ENCODE measurements around the gene AP1S2. TPM values are rescaled to one million over a fixed set of nuclear protein-coding genes. Genes with fewer than 3 reads are reported as not detected.

The AP1S2 gene
- total RNA-seq, 1 experiment from 2014 or later = 19.9 TPM

DNA sequence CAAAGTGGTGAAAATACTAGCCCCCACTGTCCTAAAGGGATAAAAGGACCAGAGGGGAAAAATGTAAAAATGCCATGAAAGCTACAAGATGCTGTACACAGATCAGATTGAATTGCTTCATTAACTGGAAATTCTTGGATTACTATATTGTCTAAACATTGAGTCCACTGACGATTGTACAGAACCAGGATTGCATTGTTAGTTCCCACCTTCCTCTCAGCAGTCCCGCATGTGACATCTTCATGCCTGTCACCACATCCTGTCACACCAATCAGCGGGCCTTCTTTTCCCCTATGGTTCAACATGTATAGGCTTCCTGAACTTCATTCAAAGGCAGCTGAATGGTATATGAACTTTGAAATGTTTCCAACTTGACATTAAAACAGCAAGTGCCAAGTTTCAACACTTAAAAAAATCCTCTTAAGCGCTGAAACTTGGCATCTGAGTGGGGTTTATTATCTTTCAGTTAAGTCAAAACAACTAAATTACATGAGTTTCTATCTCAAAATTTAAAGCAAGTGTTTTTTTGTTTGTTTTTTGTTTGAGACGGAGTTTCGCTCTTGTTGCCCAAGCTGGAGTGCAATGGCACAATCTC is 39.7 kb downstream of the AP1S2 start:
- ChIA-PET POLR2A (no interaction called here), CTCF (no interaction called here), RAD21 (ENCODE audit: low non-redundant PET in 1 of 2, low total read pairs in 2 of 2, uncharacterized antibody in 2 of 2, unreplicated experiment in 2 of 2) (no interaction called here)
- Histone ChIP-seq H2AFZ (ENCODE audit: low read depth, low read length, poor library complexity, severe bottlenecking) (no peak overlapping the region), H3K4me3 (replicated peaks in 1 of 2; ENCODE audit: low read depth in 1 of 2, low read length in 2 of 2) (no peak overlapping the region), H4K20me1 (ENCODE audit: insufficient read depth) (no peaks in the 10 kb centered on the region), H3K9me2 (ENCODE audit: insufficient read depth) (no peaks in the 10 kb centered on the region), H3K9me3 (ENCODE audit: control insufficient read depth in 1 of 2, insufficient read depth in 1 of 2, low read depth in 1 of 2, low read length in 2 of 2) (no peaks in the 10 kb centered on the region), H3K27ac (ENCODE audit: low read depth, low read length) (no peak overlapping the region), H3K4me1 (ENCODE audit: control insufficient read depth in 1 of 2, insufficient read depth in 2 of 2, low read length in 2 of 2) (no peaks in the 10 kb centered on the region), H3K4me2 (ENCODE audit: low read length) (no peak overlapping the region), H3K9ac (ENCODE audit: low read length) (no peak overlapping the region), H3K36me3 (ENCODE audit: control insufficient read depth in 1 of 2, insufficient read depth in 2 of 2, low read length in 2 of 2) (no peaks in the 10 kb centered on the region), H3K27me3 (ENCODE audit: insufficient read depth, low read length) (no peaks in the 10 kb centered on the region), H3K79me2 (ENCODE audit: insufficient read depth, low read length) (no peaks in the 10 kb centered on the region)
- TF ChIP-seq CEBPB (IDR thresholded peaks at IDR 0.05; ENCODE audit: low read depth) (no peak), MAX (IDR thresholded peaks at IDR 0.05) (no peak), ZBTB33 (IDR thresholded peaks at IDR 0.05; ENCODE audit: extremely low read depth, insufficient replicate concordance, low read length) (no peak), ZNF274 (IDR thresholded peaks at IDR 0.05; ENCODE audit: low read depth, low read length) (no peak), YY1 (IDR thresholded peaks at IDR 0.05; ENCODE audit: extremely low read depth, insufficient replicate concordance, low read depth, low read length) (no peak), RAD21 (IDR thresholded peaks at IDR 0.05; ENCODE audit: low read depth) (no peak), POLR2AphosphoS5 (IDR thresholded peaks at IDR 0.05; ENCODE audit: low read depth, low read length) (no peak), POLR2A (IDR thresholded peaks at IDR 0.05; ENCODE audit: borderline replicate concordance, extremely low read depth, insufficient read depth, insufficient read length) (no peak), TCF7L2 (IDR thresholded peaks at IDR 0.05; ENCODE audit: borderline replicate concordance, extremely low read depth, insufficient read depth, insufficient read length) (no peak), ELF1 (IDR thresholded peaks at IDR 0.05; ENCODE audit: borderline replicate concordance, low read depth) (no peak)
- TF ChIP-seq, protein P1, sequence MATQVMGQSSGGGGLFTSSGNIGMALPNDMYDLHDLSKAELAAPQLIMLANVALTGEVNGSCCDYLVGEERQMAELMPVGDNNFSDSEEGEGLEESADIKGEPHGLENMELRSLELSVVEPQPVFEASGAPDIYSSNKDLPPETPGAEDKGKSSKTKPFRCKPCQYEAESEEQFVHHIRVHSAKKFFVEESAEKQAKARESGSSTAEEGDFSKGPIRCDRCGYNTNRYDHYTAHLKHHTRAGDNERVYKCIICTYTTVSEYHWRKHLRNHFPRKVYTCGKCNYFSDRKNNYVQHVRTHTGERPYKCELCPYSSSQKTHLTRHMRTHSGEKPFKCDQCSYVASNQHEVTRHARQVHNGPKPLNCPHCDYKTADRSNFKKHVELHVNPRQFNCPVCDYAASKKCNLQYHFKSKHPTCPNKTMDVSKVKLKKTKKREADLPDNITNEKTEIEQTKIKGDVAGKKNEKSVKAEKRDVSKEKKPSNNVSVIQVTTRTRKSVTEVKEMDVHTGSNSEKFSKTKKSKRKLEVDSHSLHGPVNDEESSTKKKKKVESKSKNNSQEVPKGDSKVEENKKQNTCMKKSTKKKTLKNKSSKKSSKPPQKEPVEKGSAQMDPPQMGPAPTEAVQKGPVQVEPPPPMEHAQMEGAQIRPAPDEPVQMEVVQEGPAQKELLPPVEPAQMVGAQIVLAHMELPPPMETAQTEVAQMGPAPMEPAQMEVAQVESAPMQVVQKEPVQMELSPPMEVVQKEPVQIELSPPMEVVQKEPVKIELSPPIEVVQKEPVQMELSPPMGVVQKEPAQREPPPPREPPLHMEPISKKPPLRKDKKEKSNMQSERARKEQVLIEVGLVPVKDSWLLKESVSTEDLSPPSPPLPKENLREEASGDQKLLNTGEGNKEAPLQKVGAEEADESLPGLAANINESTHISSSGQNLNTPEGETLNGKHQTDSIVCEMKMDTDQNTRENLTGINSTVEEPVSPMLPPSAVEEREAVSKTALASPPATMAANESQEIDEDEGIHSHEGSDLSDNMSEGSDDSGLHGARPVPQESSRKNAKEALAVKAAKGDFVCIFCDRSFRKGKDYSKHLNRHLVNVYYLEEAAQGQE (IDR thresholded peaks at IDR 0.05; ENCODE audit: low read depth) = no peak
- DNase-seq (ENCODE audit: low read depth, low spot score) (no peak), ATAC-seq (no peak)
- no TSS peak for BruUV-seq (replicated peaks)
- intact Hi-C loops (cut with micrococcal nuclease) = no loop called here

All from HCT116 (cell line).